Epidermal melanocyte (primary cell): ENCODE measurements around the gene ZFP90.
"Not testable (repeated sequence)": the region's sequence is repeated elsewhere in the genome, so short reads cannot be mapped to it uniquely, and the experiment has no call there.

ENCODE experiments used
- DNase-seq: peaks from one replicate; pipeline ENCODE4 v3.0.0; 2011; ENCODE audit warnings: low spot score; ENCODE audit not compliant: insufficient read length

Gene ZFP90

DNA sequence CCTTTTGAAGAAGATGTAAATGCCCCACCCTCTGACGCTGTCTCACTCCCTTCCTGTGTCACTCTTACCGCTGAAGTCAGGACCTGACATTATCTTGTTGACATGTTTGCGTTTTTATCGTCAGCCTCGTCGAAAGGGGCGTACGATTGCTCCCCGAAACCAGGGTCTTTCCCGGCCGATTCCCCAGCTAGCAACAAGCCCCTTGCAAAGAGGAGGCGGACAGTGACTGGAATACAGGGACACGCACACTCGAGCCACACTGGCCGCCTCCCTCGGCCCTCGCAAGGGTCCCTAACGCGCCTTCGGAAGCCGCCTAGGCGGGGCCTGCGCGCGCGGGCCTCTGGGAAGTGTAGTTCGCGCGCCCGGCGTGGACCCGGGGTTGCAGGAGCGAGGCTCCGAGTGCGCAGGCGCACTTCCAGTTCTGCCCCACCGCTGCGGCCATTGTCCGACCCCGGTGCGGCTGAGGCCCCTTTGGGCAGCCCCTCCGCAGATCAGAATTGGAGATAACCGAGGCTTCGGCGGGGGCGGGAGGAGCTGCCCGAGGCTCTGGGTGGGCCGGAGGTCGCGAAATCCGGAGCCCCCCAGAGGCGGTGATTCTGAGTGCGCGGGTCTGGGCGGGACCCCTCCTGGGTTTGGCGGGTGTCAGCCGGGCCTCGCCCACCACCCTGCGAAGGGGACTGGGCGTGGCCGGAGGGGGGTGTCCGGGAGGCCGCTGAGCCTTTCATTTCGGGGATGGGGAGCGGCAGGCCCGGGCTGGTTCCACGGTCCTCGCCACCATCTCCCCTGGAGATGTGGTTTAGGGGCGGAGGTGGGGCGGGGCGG, at the start of gene ZFP90:
Gene ZFP90, plus strand, starts transcription at position 412 of the 822 bp plus-strand sequence. CDS start 502 bp downstream, outside the sequence.
- peak; percentile 97 for DNase-seq

DNA sequence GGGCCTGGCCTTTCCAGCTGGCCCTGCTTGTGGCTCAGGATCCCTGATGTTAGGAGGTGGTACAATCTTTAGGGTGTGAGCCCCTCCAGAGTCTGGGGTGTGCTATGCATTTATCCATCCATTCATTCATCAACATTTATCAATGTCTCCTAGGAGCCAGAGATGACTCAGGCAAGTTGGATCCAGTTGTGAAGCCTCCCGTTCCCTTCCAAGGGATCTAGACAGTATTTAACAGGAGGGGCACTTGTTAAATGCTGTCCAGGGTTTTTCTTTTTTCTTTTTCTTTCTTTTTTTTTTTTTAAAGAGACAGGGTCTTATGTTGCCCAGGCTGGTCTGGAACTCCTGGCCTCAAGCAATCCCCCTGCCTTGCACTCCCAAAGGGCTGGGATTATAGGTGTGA, 48.7 kb upstream of the ZFP90 start:
- no peak for DNase-seq

DNA sequence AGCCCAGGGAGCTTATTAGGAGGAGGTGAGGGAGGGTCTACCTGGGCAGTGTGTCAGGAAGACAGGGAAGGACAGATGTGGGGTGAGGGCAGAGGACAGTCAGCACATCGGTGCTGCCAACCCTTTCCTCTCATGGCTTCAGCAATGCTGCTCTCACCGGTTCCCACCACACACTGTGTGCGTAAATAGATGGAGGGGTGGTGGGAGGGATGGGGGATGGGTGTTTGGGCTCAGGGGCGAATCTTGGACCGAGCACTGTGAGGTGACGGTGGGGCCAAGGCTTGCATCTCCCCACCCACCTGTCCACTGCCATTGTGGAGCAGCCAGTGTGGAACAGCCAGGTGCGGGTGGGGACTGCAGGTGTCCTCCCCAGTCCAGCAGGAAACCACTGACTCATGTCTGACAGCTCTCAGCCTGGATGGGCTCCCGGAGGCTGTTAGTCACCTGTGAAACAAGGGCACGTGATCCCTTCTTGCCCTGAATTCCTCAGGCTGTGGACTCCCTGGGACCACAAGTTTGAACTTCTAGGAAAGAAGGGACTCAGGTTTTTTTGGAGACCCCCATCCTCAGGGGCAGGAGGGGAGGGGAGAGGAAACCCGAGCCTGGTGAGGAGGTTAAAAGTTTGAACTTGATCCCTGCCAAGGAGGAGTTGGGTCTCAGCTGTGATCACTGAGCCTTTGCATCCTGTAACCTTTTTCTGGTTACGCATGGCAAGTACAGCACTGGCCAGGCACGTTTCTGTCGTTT, 48.1 kb upstream of the ZFP90 start:
- no peak for DNase-seq

DNA sequence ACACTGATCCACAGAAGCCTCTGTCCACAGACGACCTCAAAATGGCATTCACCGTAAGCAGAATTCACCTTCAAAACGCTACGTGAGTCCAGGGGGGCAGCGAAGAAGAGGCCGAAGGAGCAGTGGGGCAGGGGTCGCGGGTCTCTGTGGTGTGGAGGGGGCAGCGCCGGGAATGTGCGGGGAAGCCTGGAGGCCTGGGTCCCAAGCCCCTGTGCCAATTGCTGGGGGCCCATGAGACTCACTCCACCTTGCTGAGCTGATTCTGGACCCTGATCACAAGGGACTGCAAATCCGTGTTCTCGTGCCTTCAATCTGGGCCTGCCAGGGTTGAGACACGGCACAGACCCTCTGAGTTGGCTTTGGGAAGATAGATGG, 47.5 kb upstream of the ZFP90 start:
- no peak for DNase-seq

DNA sequence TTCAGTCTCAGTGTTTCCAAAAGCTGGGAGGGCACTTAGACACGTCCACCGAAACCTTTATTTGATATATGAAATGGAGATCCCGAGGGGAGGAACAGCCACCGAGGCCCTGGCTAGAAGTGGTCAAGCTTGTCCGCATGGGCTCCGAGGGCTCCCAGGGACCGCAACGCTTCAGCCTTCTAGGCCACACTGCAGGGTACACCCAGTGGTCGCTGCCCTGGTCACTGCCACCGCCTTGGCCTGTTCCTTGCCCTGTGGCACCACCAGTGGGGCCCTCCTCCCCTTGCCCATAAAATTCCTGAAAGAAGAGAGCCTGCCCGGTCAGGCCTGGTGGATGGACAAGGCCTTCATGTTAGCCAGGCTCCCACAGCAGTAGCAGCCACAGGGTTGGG, 46.9 kb upstream of the ZFP90 start:
- no peak for DNase-seq

DNA sequence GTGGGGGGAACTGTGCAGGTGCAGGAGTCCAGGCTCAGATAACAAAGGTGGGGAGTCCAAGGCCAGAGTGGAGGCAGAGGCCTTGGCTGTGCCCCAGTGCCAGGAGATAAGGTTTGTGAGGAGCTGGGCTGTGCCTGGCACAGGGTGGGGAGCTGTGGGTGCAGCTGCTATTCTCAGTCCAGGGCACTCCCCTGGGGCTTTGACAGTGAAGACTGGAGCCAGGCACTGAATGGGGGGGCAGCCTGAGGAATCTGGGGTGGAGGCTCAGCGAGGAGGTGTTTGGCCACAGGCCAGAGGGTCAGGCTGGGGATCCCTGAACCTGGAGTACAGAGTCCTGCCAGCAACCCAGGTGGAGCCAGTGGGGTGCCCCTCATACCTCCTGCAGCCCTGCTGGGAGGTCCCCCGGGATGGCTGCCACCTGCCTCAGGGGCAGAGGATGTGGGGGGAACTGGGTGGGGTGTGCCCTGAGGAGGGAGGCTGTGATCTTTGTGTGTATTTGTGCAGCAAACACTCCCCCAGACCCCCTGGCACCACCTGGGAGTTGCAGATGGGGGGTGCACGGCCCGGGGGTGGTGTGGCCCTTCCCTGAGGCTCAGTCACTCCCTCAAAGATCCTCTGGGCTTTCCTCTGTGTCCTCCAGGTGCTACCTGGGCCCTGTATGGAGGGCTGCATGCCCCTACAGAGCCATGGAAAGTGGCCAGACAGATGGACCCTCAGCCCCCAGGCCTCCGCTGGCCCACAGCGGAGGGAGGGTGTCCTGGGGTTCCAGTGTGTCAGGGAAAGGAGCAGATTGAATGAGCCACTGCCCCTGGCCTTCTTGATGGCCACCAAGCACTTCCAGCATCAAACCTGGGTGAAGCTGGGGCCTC, 46.3 kb upstream of the ZFP90 start:
- DNase-seq: no peak

DNA sequence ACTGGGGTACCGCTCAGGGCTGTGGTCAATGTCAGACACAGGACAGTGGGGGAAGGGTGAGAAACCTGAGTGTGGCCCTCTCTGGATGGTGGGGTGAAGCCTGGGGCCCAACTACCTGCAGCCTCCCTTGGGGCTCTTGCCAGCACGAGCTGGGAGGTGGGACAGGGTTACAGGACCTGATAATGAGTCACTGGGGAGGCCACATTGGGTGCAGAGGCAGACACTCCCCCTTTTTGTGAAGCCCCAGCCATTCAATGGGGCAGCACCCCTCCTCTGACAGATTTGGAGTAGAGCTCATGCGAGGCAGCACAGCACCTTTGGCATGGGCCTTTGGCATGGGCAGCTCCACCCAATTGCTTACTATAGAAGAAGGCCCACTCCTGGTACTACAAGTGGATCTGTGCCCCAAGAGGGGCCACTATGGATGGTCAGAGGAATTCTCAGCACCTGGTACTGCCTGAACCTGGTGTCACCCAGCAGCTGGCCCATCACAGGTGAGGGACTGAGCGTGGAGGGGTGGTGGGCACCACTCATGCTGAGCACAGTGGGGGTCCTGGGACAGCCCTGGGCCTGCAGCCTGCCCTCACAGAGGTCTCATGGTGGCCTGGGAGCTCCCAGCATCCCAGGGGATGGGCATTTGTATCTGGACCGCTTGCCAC, 45.5 kb upstream of the ZFP90 start:
- DNase-seq: no peak

DNA sequence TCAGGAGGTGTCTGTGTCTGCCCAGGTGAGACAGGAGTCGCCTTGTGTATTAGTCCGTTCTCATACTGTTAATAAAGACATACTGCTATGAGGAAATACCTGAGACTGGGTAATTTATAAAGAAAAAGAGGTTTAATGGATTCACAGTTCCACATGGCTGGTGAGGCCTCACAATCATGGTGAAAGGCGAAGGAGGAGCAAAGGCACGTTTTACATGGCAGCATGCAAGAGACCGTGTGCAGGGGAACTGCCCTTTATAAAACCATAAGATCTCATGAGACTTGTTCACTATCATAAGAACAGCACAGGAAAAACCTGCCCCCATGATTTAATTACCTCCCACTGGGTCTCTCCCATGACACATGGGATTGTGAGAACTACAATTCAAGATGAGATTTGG, 44.8 kb upstream of the ZFP90 start:
- DNase-seq: not testable (repeated sequence)

DNA sequence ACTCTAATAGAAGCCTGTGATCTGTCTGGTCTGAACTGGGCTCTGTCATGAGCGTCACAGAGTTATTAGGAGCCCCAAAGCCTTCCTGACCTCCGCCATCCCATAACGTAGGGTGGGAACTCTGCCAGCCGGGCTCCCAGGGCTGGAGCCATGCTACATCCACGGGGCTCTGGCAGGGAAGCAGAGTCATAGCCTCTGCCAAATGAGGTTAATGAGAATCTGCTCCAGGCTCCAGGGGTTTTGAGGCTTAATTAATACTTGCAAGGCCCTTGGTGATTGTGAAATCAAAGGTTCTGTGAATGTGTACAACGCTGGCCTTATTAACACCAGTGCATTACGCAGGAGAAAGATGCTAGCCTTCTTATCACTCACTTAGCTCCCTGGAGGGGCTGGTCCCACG, 42.4 kb upstream of the ZFP90 start:
- no peak for DNase-seq

DNA sequence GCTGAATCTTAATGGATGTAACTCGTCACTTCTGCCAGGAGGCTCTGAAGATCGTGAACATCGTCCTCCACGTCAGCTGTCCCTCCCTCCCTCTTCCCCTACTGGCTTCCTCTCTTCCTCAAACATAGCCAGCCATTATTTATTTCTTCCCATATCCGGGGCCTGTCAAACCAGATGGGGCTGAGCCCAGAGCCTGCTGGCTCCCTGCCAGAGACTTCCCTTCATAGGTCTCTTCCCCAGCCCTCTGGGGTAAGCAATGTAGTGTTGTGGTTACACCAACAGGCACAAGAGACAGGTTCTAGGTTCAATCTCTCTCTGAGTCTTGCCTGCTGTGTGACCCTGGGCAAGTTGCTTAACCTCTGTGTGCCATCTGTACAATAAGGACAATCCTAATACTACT, 40.1 kb upstream of the ZFP90 start:
- DNase-seq: no peak

DNA sequence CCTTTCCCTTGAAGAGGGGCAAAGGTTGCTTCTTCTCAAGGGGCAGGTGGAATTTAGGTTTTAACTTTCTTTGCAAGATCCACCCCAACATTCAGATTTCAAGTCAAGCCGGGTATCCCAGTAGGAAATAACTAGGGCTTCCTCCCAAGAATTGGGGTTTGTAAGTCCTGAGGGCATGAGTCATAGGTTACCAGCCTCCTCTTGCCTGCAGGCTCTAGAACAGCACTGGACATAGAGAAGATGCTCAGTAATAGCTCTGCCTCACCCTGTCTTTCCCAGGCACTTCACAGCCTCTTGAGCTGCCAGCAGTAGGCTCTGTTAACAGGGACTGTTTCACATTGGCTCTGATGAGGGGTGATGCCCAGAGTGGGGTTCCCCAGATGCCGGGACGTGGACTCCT, 35.8 kb upstream of the ZFP90 start:
- DNase-seq: no peak

DNA sequence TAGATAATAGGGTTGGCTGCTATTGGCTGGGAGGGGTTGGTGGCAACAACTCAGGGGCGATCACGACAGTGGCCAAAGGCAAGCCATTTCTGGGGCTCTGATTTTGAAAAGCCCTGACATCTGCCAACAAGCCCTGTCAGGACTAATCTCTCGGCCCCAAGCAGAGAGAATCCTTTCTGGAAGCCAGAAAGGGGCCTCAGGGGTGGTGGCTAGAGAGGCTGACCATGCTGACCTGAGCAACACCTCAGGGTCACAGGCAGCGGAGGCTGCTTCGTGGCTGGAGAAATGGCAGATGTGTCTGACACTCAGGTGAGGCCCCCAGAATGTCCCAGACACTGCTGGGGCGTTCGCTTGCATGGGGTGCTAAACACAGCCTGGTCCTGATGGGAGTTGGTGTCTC, 35.0 kb upstream of the ZFP90 start:
- no peak for DNase-seq

DNA sequence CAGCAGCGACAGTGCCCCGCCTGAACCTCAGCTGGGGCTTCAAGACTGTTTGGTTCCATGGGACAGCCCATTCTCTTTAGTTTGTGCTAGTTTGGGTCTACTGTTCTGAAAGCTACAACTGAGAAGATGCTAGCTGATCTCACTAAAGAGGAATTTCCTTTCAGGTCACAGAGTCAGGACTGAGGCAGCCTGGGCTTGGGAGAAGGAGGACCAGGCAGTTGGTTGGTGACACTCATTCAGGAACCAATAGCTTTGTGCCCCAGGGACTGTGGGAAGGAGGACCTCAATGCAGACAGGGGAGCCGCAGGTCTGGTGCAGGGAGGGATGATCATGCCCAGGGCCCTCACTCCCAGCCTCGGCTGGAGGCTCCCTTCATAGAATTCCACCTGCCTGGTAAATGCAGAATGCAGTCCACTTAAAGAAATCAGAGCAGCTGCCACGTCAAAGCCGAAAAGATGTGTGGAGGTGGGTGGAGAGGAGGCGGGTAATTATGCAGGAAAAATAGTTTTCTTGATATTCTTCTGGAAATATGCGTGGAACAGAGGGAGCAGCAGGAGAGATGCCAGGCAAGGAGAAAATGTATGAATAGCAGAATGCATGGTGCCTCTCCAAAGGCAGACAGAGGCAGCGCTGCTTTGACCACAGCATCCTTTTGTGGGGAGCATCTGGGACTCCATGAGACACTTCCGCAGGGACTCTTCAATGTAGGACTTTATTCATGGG, 32.6 kb upstream of the ZFP90 start:
- no peak for DNase-seq

DNA sequence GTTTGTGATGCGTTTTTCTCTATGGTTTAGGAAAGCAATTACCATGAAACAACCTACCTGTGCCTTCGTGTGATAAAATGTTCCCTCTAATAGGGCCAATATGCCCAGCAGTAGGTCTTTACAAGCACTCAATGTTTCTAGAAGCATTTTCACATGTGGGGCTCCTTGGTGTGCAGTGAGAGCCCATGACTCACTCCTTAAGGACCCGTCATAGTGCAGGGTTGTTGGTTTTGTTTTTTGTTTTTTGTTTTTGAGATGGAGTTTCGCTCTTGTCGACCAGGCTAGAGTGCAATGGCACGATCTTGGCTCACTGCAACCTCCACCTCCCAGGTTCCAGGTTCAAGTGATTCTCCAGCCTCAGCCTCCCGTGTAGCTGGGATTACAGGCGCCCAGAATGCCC, 31.1 kb upstream of the ZFP90 start:
- no peak for DNase-seq

DNA sequence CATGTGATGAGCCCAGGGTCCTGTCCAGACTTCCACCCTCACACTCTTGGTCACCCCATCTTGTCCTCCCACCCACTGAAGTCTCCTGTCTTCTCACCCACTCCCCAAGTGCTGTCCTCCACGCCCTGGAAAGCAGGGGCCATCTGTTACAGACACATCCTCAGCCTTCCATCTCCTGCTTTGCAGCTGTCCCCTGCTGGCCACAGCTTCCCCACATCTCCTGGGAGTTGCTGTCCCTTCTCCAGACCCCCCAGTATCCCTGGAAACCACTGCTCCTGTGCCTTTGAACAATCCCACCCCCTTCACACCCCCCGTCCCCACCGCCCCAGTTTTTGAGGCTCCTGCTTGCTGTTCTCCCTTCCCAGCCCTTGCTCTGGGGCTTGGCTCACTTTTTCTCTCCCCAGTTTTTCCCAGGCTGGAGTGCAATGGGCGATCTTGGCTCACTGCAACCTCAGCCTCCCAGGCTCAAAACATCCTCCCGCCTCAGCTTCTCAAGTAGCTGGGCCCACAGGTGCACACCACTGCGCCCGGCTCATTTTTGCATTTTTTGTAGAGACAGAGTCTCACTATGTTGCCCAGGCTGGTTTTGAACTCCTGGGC, 30.4 kb upstream of the ZFP90 start:
- DNase-seq: no peak

DNA sequence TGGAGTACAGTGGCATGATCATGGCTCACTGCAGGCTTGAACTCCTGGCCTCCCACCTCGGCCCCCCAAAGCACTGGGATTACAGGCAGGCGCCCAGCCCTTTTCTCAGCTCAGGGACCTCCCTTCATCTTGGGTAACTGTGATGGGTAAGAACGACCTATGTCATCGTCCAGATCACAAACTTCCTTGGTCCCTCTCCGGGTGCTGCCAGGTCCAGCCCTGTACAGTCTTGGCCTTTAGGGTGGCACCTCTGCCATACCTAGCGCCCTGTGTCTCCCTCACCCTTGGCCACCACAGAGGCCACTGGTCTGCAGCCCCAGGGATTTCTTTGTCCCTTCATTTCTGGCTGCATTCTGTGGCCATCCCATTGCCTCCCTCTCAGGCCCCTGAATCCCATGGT, 29.7 kb upstream of the ZFP90 start:
- DNase-seq: no peak

DNA sequence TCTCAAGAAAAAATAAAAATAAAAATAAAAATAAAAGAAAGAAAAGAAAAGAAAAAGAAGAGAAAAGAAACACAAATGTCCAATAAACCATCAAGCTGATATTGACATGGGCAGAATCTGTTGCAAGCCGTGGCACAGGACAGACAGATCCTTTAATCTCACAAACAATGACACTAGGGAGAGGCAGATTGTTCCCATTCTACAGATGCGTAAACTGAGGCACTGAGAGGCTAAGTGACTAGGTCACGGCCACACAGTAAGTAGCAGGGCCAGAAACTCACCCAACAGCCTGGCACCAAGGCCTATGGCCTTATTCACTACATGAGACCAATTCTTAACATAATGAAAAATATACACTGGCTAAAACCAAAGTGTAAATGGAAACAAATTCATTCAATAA, 28.3 kb upstream of the ZFP90 start:
- DNase-seq: no peak

DNA sequence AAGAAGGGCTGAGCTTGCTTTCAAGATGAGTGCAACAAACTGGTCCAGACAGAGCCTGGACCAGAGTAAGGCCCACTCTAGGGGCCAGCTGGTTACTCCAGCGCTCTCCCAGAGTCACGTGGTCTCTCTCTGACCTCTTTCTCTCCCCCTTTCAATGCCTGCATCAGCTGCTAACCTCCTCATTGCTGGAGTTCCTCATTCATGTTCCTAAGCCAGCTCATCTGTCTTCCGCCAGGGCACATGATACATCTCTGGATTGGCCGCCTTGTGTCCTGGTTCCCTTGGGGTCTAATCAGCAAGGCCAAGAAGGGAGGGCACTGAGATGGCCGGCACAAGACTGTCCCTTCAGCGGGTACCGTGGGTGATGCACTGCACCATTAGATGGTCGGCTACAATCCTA, 26.9 kb upstream of the ZFP90 start:
- no peak for DNase-seq

DNA sequence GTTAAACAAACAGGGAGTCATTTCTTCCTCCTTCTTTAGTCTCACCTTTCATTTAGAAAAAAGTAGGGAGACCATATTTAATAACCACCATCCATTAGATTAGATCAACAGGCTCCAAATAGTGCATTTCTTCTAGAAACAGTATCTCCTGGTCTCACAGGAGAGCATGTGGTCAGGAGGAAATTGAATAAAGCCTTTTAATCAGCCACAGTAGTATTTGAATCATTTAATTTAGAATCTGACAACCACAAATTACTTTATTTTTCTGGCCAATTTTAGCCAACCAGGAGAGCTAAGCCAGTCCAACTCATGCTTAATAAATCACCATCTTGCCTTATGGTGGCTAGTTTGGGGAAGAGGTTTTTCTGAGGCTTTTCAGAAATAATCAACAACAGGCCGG, 26.3 kb upstream of the ZFP90 start:
- no peak for DNase-seq

DNA sequence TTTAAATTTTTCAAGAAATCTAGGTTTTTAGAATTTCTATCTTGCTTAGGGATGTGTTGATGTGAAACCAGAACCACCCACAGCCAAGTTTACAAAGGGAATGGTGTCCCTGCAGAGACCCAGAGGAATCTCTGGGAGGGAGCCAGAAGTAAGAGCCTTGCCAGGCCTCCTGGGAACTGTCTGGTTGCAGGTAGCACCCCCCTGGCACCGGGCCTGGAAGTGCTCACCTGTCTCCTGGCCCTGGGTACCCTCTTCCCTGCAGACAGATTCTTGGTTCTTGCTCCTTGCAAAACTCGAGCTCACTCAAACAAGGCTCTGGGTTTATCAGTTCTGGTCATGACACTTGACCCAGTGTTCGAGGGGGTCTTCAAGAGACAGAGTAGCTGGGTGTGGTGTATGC, 24.6 kb upstream of the ZFP90 start:
- DNase-seq: no peak
